Bronchial epithelial cell (primary cell): ENCODE measurements around the gene SEMA3D. TPM values are rescaled to one million over a fixed set of nuclear protein-coding genes. Genes with fewer than 3 reads are reported as not detected.

ENCODE experiments used
- DNase-seq: peaks from one replicate; pipeline ENCODE4 v3.0.0-alpha.2; 2010; ENCODE audit warnings: low read depth
- FAIRE-seq: peaks from 2 replicates; lab custom pipeline; 2011; peaks lifted over from hg19 to GRCh38; lab: Jason Lieb, UNC
- H3K27me3 ChIP-seq: 2 replicates; pipeline ENCODE4 v1.5.1; 2011; ENCODE audit warnings: low read length; ENCODE audit not compliant: control insufficient read depth, insufficient read depth
- H3K36me3 ChIP-seq: 2 replicates; pipeline ENCODE4 v1.5.1; 2011; ENCODE audit warnings: low read length; ENCODE audit not compliant: control insufficient read depth, insufficient read depth
- H3K4me3 ChIP-seq: 2 replicates; pipeline ENCODE4 v1.5.1; 2011; ENCODE audit warnings: mild to moderate bottlenecking, low read depth, low read length, control low read depth
- CTCF ChIP-seq: IDR thresholded peaks from 2 replicates; pipeline ENCODE4 v1.5.1; 2011; ENCODE audit warnings: mild to moderate bottlenecking, moderate library complexity, low read length, control low read depth, inconsistent platforms; ENCODE audit not compliant: insufficient read depth, severe bottlenecking
- total RNA-seq: library from RNA; depleted of rRNA; stranded (reverse); fragments of >200 nt; gene quantifications from 2 replicates; pipeline ENCODE4 v1.2.1, GENCODE V29; 2014

The SEMA3D gene
- total RNA-seq, 1 donor from 2014 or later, result 0.79 TPM

GRCh38 chr7:85094046-85094725, 92.7 kb downstream of the SEMA3D start:
- Histone ChIP-seq H3K36me3 (no peaks in the 10 kb centered on the region), H3K4me3 (no peak overlapping the region), H3K27me3 (no peaks in the 10 kb centered on the region)
- DNase-seq (no peak), FAIRE-seq (no peak)
- no peak for TF ChIP-seq CTCF

- Histone ChIP-seq H3K4me3 (no peak overlapping the region), H3K27me3 (no peaks in the 10 kb centered on the region), H3K36me3 (no peaks in the 10 kb centered on the region)
- DNase-seq (no peak), FAIRE-seq (no peak)
- TF ChIP-seq CTCF, result no peak
Measured at GRCh38 chr7:85091565-85091928, 95.3 kb downstream of the SEMA3D start.

GRCh38 chr7:85090919-85091564, 95.8 kb downstream of the SEMA3D start:
- TF ChIP-seq CTCF, result no peak
- H3K4me3 ChIP-seq, result no peak overlapping the region
- DNase-seq (no peak), FAIRE-seq (no peak)
- H3K36me3 ChIP-seq, result no peaks in the 10 kb centered on the region
- H3K27me3 ChIP-seq, result no peaks in the 10 kb centered on the region

- no peak for DNase-seq
- no peaks in the 10 kb centered on the region for H3K36me3 ChIP-seq
- H3K4me3 ChIP-seq, result no peak overlapping the region
- no peak for FAIRE-seq
- H3K27me3 ChIP-seq, result no peaks in the 10 kb centered on the region
- TF ChIP-seq CTCF, result no peak
Measured at GRCh38 chr7:85090143-85090542, 96.7 kb downstream of the SEMA3D start.

GRCh38 chr7:85081846-85082245, 105.0 kb downstream of the SEMA3D start:
- TF ChIP-seq CTCF, result no peak
- H3K27me3 ChIP-seq, result no peaks in the 10 kb centered on the region
- FAIRE-seq (no peak), DNase-seq (no peak)
- no peak overlapping the region for H3K4me3 ChIP-seq
- H3K36me3 ChIP-seq, result no peaks in the 10 kb centered on the region
